ENCODE data around the gene KLHL2.

KLHL2 gene

GRCh38 chr4:165351359-165352130, 144.2 kb downstream of the KLHL2 start:
- TF ChIP-seq CTCF (IDR thresholded peaks at IDR 0.05) = no peak

DNA sequence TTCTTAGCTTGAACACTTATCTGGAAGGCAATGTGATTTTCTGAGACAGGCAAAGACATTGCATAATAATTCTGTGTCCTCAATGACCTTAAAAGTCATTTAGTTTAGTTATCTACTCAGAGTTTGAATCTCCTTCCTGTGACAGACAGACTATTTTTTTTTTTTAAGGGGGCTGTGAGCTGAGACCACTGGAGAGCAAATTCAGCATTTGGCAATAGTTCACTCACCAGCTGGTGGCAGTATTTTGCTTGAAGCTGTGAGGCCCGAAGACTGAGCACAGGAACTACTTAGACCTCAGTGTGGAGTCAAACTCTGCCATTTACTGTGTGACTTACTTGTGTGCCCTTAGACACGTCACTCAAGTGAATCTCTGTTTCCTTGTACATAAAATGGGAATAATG, 148.5 kb downstream of the KLHL2 start:
- TF ChIP-seq CTCF (IDR thresholded peaks at IDR 0.05) = peak; percentile 70

DNA sequence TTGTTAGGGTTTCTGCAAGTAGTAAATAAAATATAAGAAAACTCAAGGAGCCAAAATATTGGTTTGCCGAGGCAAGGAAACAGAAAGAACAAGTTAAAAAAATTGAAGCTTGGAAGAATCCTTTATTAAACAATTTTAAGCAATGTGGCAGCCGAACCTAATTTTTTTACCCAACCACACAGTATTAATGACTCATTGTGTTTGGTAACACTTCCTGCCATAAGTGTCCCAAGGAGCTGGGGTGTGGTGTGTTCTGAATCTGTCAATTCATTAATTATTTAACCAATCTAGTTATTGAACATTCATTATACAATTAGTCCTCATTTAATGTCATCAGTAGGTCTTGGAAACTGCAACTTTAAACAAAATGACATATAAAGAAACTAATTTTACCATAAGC, 152.1 kb downstream of the KLHL2 start:
- no peak for TF ChIP-seq CTCF (IDR thresholded peaks at IDR 0.05)

GRCh38 chr4:165360041-165360695, 152.8 kb downstream of the KLHL2 start:
- TF ChIP-seq CTCF (IDR thresholded peaks at IDR 0.05) = no peak

GRCh38 chr4:165360985-165361670, 153.8 kb downstream of the KLHL2 start:
- no peak for TF ChIP-seq CTCF (IDR thresholded peaks at IDR 0.05)

DNA sequence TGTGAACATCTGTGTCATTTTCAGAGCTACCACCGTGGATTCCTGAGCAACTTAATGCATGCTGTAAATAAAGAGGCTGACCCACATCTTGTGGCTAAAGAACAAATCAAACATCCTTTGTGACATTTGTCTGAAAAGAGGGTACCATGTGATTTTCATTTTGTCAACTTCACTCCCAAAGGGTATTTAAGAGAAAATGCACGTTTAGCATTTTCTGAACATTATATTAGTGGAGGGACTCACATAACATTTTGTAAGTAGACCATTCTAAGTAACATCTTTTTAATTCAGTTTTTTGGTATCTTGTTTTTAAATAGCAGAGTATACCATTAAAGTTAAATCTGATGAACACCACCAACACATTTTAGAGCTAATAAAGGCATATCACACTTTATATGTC, 154.4 kb downstream of the KLHL2 start:
- no peak for TF ChIP-seq CTCF (IDR thresholded peaks at IDR 0.05)

DNA sequence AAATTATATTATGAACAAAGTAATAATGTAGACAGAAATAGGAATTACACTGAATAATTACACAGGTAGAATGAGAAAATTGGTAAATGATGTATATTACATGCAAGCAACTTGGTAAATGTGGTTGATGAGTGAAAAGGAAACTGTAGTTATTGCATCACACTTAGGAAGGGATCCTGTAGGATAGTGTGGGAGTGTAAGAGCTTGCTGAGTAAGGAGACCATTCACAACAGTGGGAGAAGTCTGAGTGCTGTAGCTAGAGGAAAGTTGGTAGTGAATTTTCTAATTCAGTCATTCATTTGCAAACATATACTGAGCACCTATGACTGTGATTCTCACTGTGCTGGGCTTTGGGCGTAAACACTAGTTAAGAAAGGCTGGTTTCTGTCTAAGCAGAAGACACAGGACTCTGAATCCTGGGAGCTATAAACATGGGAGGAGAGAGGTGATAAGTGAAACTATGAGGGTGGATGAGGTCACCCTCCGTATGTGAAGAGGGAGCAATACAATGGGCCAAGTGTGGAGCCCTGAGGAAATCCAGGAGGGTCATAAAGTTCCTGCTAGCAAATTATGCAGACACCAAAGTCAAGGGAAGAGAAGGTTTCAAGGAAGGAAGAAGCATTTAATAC, 157.2 kb downstream of the KLHL2 start:
- no peak for TF ChIP-seq CTCF (IDR thresholded peaks at IDR 0.05)
